HG03196 (cell line): ENCODE measurements around the gene CSH1.
"Not testable (repeated sequence)": the region's sequence is repeated elsewhere in the genome, so short reads cannot be mapped to it uniquely, and the experiment has no call there.

Source experiments
- ATAC-seq: cut with Tn5 transposase; IDR thresholded peaks from one replicate; pipeline ENCODE4 v1.9.1; 2021; ENCODE audit not compliant: unreplicated experiment

Gene CSH1

DNA sequence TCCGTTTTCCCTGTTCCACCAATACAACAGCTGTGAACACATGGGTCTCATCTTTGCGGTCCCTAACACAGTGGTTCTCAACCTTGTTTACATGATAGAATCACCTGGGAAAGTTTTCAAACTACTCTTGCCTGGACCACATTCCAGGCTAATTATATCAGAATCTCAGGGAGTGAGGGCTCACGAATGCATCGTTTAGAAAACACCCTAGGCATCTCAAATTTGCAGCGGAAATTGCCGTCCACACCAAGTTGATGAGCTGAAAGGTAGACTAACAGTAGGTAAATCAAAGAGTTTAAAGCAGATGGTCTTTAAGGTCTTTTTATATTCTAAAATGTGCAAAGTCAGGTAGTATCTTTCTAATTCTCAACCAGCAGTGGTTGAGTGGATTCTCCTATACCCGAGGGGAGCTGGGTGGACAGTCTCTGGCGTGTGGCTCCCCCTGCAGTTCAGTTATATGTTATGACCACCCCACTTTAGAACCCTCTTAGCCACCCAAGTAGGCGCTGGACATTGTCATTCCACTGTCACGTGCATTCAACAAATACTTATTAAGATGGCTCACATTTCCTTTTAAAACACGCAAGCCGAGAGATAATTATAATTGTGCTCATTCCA lies 10.9 kb upstream of the CSH1 start:
- not testable (repeated sequence) for ATAC-seq

DNA sequence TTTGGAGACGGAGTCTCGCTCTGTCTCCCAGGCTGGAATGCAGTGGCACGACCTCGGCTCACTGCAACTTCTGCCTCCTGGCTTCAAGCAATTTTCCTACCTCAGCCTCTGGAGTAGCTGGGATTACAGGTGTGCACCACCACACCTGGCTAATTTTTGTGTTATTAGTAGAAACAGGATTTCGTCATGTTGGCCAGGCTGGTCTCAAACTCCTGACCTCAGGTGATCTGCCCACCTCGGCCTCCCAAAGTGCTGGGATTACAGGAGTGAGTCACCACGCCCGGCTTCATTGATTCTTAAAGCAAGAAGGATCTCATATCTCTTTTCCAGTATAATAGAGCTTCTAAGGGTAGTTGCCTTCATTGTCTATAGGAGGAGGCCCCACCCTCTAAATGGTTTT lies 8.4 kb upstream of the CSH1 start:
- not testable (repeated sequence) for ATAC-seq

DNA sequence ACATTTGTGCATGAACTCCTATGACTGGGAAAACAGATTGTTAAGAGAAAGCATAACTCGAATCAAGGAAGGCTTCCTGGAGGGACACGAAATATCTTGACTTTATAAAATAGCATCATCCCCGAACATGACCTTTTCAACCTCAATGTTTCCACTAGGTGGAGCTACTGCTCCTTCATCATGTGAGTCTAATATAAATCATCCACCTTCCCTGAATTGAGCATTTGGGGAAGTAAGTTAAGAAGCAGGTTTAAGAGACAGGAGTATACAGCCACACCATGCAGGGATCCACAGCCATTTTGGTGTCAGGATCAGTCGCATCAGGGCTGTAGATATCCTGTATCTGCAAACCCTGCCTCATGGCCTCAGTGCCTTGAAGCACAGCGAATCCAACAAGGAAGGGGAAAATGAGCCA lies 7.4 kb upstream of the CSH1 start:
- not testable (repeated sequence) for ATAC-seq

DNA sequence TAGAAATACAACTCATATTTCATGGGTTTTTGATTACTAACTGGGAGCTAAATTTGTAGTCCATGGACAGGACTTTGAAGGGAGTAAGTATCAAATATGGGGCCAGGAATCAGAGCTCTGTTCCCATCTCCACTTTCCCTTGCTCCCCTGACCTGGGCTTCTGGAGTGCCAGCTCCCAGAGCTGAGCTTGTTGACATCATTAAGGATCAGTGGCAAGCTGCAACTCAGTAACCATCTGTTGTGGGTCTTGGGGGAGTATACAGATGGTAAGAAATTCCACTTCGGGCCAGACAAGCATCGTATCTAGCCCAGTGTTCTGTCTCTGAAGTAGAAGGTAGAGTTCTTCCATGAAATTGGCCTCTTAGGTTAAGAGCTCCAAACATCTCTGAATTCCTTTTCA lies 5.6 kb upstream of the CSH1 start:
- not testable (repeated sequence) for ATAC-seq

DNA sequence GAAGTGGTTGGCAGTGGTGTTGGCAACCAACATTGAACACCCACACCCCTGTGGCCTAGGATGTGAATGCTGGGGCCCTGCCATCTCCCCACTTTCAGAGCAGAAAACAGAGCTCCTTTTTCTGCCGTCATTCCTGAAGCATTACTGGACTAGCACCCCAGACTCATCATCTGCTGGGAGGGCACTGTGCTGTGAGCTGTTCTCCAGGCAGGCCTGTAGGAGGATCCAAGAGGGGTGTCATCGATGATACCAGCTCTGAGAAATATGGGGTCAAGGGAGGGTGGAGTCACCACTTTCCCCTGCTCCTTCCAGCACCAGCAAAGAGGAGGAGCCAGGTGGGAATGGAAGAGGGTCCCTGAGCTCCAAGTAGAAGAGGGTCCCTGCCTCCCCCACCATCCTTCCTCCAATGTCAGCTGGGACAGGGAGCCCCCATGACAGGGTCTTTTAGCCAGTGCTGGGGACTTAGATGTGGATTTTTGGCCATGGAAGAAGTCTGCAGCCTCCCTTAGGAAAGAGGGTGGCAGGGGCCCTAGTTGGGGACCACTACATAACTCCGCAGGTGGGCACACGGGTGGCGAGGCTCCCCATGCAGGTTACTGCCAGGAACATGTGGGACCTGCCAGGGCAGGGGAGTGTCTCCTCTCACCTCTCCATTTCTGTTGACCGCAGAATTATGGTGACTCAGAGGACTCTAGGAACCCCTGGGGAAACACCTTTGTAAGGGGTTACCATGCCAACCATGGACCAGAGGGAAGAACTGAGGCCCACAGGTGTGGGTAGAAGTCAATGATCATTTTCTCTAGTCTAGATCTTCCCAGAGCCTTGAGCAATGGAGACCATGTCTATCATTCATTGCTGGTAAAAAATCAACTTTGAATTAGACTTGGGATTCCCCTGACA lies 2.8 kb upstream of the CSH1 start:
- ATAC-seq: not testable (repeated sequence)

DNA sequence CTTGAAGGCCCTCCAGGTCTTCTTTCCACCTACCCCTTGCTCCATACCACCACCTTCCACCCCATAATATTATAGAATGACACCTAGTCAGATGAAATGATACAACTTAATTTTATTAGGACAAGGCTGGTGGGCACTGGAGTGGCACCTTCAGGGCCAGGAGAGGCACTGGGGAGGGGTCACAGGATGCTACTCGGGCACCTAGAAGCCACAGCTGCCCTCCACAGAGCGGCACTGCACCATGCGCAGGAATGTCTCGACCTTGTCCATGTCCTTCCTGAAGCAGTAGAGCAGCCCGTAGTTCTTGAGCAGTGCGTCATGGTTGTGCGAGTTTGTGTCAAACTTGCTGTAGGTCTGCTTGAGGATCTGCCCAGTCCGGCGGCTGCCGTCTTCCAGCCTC lies 1.6 kb downstream of the CSH1 start:
- not testable (repeated sequence) for ATAC-seq

DNA sequence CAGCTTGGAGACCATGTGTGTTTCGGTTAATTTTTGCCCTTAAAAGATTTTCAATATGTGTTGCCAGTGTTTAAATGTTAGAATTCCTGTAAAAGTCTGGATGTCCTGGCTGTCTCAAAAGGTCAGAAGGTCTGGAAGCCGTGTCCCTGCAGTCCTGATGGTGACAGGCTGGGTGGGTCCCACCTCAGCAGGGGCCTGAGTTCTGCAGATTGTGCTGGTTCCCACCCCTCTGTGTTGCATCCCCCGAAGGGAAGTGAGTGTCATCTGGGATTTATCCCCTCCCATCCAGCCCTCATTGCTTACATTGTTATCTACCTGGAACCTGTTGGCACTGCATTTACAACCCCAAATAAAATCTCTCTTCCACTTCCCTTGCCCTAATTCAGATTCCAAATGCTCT lies 2.4 kb downstream of the CSH1 start:
- not testable (repeated sequence) for ATAC-seq

DNA sequence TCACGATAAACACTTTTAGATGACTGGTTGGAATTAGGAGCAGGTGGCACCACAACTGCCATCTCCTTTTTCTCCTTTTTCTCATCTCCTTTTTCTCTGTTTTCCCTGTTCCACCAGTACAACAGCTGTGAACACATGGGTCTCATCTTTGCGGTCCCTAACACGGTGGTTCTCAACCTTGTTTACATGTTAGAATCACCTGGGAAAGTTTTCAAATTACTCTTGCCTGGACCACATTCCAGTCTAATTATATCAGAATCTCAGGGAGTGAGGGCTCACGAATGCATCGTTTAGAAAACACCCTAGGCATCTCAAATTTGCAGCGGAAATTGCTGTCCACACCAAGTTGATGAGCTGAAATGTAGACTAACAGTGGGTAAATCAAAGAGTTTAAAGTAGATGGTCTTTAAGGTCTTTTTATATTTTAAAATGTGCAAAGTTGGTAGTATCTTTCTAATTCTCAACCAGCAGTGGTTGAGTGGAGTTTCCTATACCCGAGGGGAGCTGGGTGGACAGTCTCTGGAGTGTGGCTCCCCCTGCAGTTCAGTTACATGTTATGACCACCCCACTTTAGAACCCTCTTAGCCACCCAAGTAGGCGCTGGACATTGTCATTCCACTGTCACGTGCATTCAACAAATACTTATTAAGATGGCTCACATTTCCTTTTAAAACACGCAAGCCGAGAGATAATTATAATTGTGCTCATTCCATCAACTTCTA lies 3.9 kb downstream of the CSH1 start:
- ATAC-seq: not testable (repeated sequence)

DNA sequence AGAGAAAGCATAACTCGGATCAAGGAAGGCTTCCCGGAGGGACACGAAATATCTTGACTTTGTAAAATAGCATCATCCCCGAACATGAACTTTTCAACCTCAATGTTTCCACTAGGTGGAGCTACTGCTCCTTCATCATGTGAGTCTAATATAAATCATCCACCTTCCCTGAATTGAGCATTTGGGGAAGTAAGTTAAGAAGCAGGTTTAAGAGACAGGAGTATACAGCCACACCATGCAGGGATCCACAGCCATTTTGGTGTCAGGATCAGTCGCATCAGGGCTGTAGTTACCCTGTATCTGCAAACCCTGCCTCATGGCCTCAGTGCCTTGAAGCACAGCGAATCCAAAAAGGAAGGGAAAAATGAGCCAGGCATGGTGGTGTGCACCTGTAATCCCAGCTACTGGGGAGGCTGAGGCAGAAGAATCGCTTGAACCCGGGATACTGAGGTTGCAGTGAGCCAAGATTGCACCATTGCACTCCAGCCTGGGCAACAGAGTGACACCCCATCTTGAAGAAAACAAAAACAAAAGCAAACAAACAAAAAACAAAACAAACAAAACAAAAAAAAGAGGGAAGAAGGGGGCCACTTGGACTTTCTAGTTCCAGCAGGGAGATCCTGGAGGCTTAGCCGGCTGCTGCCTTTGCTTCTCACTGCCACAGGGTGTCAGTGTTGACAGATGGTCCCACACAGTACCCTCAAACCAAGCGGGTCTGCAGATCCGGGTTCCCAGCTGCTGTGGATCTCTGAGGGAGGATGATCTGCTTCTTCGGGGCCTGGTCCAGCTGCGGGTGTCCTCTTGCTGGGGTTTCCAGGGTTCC lies 7.1 kb downstream of the CSH1 start:
- not testable (repeated sequence) for ATAC-seq

DNA sequence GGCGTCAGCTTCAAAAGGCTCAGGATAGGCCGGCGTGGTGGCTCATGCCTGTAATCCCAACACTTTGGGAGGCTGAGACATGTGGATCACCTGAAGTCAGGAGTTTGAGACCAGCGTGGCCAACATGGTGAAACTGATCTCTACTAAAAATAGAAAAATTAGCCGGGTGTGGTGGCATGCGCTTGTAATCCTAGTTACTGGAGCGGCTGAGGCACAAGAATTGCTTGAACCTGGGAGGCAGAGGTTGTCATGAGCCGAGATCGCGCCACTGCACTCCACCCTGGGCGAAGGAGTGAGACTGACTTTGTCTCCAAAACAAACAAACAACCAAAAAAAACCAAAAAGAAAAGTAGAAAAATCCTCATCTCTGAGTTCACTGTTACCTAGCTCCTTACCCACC lies 11.3 kb downstream of the CSH1 start:
- ATAC-seq: not testable (repeated sequence)

DNA sequence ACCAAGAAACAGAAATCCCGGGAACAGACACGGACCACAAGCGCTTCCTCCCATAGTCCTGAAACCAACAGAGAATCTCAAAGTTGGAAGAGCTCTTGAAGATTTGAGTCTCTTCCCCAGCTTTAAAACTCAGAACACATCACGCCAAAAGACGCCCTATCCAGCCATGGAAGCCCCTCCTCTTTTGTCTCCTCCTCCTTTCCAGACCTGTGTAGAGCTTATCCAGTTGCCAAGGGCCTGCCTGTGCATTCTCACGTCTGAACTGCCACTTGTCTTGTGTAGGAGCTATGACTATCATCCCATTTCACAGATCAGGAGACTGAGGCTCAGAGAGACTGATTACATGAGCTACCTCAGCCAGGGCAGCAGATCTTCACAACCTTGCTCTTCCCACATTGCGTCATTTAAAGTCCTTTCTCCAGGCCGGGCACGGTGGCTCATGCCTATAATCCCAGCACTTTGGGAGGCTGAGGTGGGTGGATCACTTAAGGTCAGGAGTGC lies 13.7 kb downstream of the CSH1 start:
- ATAC-seq: not testable (repeated sequence)

DNA sequence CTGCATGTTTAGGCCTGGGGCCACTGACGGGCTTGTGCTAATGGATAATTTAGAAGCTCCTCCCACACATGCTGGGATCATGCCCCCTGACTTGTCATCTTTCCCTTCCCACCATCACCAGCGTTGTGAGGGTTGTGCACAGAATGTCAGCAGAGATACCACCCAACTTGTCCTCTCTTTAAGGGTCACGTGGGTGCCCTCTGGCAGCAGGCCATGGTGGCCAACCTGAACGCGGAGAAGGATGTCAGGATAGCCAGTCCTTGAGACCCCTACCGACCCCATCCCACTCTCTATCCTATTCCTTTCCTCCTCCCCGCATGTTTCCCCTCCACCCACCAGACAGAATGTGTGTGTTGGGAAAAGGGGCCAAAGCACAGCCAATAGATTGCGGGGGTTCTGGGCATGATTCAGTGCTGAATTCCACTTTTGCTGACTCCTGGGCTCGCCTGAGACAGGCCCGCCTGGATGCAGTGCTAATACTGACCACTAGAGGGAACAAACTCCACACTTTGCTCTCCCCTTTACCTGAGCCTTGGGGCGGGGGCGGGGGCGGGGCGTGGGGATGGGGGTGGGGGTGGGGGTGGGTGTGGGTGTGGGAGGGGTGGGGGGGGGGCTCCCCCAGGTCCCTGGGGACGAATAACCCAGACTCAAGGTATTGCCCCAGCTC lies 14.3 kb downstream of the CSH1 start, which contains the start of gene GH2:
Gene GH2 (minus strand): TSS at position 10 of the 667 bp plus-strand sequence. CDS start 143 bp downstream, outside the sequence.
- no peak for ATAC-seq

DNA sequence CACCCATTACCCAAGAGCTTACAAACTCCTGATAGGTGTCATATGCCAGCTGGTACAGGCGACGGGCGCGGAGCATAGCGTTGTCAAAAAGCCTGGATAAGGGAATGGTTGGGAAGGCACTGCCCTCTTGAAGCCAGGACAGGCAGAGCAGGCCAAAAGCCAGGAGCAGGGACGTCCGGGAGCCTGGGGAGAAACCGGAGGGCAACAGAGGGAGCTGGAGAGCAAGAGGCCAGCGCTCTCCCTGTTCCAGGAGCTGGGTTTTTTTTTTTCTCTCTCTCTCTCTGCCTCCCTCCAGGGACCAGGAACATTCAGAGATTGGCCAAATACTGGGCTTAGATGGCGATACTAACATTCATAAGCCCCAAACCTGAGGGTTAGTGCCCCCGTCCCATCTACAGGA lies 15.0 kb downstream of the CSH1 start:
- not testable (repeated sequence) for ATAC-seq

DNA sequence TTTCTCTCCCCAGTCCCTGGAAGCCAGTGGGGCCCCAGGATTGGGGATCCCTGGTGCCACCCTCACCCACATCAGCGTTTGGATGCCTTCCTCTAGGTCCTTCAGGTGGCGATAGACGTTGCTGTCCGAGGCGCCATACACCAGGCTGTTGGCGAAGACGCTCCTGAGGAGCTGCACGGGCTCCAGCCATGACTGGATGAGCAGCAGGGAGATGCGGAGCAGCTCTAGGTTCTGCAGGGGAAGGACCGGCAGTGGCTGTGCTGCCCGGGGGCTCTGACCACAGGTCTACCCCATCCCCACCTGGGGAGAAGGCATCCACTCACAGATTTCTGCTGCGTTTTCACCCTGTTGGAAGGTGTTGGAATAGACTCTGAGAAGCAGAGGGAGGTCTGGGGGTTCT lies 15.7 kb downstream of the CSH1 start:
- ATAC-seq: no peak

DNA sequence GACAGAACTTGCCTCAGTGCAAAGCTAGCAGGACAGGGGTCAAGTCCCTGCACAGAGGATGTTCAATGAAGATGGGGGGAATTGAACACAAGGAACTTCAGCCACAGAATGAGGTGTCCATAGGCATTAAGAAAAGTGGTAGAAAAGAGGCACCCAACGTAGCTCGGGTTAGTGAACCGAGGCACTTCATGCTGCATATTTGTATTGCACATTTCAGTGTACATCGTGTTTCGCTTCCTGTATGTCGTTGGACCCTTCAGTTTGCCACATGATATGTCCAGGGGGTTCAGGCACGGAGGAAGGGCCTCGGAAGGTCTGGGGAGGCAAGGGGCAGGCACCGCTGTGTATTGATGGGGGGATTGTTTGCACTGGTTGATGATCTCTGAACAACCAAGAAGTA lies 18.0 kb downstream of the CSH1 start:
- ATAC-seq: not testable (repeated sequence)

DNA sequence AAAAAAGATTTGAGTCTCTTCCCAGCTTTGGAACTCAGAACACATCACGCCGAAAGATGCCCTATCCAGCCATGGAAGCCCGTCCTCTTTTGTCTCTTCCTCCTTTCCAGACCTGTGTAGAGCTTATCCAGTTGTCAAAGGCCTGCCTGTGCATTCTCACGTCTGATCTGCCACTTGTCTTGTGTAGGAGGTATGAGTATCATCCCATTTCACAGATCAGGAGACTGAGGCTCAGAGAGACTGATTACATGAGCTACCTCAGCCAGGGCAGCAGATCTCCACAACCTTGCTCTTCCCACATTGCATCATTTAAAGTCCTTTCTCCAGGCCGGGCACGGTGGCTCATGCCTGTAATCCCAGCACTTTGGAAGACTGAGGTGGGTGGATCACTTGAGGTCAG lies 21.7 kb downstream of the CSH1 start:
- not testable (repeated sequence) for ATAC-seq

DNA sequence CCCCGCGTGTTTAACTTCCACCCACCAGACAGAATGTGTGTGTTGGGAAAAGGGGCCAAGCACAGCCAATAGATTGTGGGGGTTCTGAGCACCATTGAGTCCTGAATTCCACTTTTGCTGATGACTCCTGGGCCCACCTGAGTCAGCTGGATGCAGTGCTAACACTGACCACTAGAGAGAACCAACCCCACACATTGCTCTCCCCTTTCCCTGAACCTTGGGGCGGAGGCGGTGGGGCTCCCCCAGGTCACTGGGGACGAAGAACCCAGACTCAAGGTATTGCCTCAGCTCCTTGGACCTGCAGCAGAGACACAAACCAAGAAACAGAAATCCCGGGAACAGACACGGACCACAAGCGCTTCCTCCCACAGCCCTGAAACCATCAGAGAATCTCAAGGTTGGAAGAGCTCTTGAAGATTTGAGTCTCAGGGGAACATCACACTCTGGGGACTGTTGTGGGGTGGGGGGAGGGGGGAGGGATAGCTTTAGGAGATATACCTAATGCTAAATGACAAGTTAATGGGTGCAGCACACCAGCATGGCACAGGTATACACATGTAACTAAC lies 22.2 kb downstream of the CSH1 start:
- ATAC-seq: not testable (repeated sequence)

DNA sequence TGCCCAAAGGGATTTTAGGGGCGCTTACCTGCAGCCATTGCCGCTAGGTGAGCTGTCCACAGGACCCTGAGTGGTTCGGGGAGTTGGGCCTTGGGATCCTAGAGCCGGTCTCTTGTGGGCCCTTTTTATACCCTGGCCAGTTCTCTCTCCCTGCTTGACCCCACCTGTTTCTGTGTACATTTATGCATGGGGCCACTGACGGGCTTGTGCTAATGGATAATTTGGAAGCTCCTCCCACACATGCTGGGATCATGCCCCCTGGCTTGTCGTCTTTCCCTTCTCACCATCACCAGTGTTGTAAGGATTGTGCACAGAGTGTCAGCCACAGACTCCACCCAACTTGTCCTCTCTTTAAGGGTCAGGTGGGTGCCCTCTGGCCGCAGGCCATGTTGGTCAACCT lies 22.8 kb downstream of the CSH1 start, which contains the start of gene CSH2:
Gene CSH2 (minus strand): TSS at position 101 of the 400 bp plus-strand sequence. CDS start 63 bp downstream, at position 38.
- not testable (repeated sequence) for ATAC-seq

DNA sequence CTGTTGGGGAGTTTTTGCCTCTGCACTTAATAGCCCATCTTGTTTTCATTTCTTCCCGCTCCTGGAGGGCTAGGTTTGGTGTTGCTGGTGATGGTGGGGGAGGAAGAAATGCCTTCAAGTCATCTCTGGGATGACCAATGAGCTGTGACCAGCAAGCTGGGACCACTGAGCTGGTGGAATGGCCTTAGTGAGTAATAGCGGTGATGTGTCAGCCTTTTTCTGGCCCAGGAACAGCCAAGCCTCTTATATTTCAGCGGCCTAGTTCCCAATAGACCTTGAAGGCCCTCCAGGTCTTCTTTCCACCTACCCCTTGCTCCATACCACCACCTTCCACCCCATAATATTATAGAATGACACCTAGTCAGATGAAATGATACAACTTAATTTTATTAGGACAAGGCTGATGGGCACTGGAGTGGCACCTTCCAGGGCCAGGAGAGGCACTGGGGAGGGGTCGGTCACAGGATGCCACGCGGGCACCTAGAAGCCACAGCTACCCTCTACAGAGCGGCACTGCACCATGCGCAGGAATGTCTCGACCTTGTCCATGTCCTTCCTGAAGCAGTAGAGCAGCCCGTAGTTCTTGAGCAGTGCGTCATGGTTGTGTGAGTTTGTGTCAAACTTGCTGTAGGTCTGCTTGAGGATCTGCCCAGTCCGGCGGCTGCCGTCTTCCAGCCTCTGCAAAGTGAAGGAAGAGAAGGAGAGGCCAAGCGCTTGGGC lies 24.6 kb downstream of the CSH1 start:
- not testable (repeated sequence) for ATAC-seq
